NCI-H526 treated with DMSO at 0.1 percent for 48 hours (cell line): Measurements from ENCODE around the gene LYRM4.

ENCODE experiments used
- DNase-seq: peaks from one replicate; lab custom pipeline; 2025; lab: John Stamatoyannopoulos, UW

The LYRM4 gene

DNA sequence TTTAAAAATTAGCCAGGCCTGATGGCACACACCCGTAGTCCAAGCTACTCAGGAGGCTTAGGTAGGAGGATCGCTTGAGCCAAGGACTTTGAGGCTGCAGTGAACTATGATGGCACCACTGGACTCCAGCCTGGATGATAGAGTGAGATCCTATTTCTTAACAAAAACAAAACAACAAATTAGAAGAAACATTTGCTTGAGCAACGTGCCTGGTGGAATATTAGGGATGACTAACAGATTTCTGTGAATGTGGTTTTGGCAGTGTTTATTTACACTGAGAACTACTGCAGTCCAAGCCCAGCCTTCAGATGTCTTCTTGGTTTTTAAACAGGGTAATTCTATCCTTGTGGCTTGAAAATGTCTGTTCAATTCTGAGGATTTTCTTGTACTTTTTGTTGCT is 166.4 kb downstream of the LYRM4 start:
- no peak for DNase-seq

DNA sequence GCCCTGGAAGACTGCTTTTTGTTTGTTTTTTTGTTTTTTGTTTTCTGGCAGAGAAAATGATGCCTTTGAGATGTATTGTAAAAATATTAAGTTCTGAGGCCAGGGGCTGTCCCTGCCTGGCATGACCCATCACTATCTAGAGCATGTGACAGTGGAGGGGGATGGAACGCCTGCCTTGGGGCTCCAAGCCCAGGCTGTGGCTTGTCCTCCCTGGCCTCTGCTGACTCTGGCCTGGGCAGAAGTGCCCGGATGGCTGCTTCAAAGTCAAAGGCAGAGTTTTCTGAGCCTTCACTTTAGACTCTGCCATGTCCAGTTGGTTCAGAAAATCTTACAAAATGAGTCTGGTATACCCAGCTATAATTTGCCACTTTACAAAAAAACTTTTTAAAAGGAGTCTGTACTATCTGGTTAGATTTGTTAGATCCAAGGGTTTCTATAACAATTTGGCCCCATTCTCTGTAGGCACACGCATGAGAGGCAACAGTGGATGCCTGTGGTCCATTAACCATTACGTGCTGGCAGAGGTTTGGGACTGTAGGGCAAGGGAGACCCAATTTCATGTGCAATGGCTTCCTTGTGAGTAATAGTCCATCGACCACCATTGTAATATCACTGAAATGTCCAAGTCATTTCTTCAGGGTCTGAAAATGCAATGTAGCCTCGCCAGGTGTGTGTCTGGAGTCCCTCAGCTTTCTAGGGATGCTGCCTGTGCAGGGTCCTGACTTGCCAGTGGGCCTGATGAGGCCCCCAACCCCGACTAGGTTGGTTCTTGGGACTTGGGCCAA is 167.3 kb downstream of the LYRM4 start:
- no peak for DNase-seq

GRCh38 chr6:5091210-5092069 is 169.3 kb downstream of the LYRM4 start:
- no peak for DNase-seq

GRCh38 chr6:5090603-5091002 is 170.1 kb downstream of the LYRM4 start:
- no peak for DNase-seq

DNA sequence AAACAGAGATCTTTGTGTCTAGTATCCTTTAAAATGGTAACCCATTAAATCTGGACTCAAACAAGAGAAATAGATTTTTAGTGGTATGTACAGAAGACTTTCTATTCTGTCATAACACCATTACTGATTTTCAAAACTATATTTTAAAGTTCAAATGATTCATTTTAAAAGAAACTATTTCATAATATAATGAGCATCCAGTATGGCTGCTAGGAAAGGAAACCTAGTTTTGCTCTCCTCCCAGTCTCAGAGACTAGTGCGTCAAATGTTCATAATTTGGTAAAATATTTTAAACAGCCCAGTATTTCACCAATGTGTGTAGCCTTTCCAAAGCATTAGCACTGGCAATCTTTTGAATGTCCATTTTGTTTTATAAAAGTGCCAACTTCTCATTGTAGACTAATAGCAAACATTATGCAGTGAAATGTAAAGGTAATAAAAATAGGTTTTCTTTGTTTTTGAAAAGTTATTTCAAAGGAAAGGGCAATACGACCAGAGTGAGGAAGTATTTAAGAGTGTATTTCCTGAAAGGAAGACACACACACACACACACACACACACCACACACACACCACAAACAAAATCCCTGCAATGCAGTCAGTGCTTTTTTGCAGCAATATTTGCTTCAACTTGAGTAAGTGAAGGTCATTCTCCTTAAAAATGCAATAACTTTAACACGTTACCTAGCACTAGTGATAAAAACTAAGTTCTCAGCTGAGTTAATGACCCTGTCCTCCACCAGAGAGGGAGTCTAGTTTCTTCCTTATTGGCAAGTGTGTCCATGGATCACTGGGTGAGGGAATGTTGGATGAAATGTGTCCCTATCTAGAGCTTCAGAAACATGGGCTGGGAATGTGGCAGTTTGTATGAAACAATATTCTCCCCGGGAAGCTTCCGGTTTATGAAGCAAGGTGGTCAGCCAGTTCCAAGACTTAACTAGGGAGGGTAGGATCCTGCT is 171.0 kb downstream of the LYRM4 start:
- DNase-seq: no peak

- DNase-seq: no peak
Observed at GRCh38 chr6:5088780-5089179, 172.0 kb downstream of the LYRM4 start.

DNA sequence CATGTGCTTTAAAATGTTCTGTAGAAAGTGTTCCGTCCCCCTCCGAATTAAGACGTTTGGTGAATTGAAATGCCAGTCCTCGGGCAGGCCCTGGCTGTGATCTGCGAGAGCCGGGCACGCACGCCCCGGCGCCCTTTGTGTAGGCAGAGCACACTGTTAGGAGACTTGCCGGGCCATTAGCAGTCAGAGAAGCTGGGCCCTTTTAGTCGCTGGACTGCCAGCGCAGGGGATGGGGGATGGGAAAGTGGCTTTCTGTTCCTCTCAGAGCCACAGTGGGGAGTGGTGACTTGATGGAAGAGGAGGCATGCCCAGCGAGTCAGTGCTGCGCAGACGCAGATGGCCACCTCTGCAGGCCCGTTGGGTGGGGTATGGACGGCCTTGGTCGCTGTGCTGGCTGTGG is 173.4 kb downstream of the LYRM4 start:
- DNase-seq: no peak

DNA sequence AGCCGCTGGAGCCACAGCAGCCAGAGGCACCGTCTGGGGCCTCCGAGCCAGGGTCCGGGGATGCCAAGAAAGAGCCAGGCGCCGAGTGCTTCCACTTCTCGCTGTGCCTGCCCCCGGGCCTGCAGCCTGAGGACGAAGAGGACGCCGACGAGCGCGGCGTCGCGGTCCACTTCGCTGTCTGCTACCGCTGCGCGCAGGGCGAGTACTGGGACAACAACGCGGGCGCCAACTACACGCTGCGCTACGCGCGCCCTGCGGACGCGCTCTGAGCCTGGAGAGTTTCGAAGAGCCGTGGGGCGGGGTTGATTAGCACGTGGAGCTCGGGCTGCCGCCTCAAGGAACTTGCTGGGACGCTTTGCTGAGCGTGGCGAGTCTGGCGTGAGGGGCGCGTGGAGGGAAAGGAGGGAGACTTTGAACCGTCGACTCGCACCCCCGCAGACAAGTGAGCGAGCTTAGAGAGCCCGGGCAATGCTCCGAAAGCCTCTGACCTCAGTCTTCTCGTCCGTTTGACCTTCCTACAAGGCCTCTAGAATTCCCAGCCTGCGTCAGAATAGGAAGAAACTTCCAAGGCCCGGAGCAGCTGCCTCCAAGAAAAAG is 174.4 kb downstream of the LYRM4 start:
- no peak for DNase-seq

GRCh38 chr6:5085648-5086293 is 175.0 kb downstream of the LYRM4 start:
- DNase-seq: no peak

DNA sequence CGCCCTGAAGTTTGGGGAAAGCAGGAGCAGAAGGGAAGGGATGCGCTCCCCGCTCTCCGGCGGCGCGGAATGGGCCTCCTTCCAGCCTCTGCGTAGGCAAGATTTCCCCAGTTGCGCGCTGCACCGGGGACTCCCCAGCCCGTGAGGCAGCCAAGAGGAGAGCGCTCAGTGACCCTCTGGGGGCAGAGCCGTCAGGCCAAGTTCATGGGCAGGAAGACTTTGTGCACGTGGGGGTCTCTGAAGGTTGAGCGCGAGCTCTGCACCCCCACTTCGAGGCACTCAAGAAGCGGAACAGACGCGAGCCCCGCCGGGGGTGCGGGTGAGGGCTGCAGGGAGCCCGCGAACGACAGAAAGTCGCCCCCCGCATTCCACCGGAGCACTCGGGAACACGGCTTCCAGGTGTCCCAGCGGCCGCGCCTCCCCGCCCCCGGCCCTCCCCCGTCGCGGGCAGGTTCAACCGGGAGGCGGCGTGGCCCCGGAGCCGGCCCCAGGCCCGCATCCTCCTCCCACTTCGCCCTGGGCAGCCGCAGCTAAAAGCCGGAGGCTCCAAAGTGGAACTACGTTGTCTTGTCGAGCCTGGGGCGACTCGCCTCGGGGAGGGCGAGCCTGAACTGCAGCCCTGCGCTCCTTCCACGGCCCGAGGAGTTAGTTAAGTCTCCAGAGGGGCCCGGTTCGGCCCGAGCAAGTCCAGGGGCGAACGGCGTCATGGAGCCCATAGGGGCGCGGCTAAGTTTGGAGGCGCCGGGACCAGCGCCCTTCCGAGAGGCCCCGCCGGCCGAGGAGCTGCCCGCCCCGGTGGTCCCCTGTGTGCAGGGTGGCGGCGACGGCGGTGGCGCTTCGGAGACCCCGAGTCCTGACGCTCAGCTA is 175.7 kb downstream of the LYRM4 start, which contains the start of gene PPP1R3G:
Gene PPP1R3G (plus strand): TSS at position 561 of the 867 bp plus-strand sequence. CDS start 145 bp downstream, at position 706.
- DNase-seq: no peak

DNA sequence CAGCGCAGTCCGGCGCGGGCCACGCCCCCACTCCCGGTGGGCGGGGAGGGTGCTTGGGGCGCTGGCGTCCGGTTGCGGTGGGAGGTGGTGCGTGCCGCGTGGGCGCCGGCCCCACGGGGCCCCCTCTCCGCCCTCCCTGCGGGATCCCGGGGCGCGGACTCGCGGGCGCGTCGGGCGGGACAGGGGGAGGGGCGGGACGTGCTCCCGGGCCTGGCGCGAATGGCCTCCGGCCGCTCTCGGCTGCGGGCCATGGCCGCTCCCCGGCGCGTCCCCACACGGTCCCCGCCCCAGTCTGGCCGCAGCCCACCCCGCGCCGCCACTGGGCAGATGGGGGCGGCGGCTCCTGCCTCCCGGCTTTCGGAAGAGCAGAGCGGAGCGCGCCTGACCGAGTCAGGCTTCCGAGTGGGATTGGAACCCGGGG is 176.4 kb downstream of the LYRM4 start:
- DNase-seq: no peak

- DNase-seq: no peak
Observed at GRCh38 chr6:5083813-5084359, 176.9 kb downstream of the LYRM4 start.

GRCh38 chr6:5083307-5083583 is 177.5 kb downstream of the LYRM4 start:
- no peak for DNase-seq

DNA sequence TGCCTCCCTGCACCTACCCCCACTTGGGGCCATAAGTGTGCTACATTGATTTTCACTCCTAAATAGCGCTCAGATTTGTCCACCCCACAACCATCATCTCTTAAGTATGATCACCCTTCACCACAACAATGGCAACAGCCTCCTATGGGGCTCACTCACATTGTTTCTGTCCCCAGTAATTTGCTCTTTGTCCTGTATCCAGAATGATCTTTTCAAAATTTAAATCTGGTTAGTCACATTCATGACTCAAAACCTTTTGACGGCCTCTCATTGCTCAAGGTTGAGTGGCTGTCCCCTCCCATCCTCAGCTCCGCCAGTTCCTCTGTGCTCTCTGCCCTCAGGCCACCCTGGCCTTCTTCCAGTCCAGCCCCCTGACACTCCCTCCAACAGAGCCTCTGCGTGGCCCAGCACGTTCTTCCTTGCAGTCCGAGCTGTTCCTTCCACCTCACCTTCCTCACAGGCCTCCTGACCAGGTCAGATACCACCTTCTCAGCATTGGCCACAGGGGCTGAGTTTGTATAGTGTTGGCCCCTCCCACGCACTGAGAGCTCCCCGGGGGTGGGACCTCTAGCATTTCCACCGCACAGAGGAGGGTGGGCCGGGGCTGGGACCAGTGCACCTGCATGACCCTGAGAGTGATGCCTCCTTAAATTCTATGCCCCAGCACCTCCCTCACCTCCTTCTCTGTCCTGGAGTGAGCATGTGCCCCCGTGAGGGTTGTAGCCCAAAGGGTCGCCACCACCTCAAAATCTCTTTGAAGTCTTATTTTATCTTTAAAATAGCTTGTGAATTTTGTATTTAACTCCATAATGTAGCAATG is 178.1 kb downstream of the LYRM4 start:
- DNase-seq: no peak

DNA sequence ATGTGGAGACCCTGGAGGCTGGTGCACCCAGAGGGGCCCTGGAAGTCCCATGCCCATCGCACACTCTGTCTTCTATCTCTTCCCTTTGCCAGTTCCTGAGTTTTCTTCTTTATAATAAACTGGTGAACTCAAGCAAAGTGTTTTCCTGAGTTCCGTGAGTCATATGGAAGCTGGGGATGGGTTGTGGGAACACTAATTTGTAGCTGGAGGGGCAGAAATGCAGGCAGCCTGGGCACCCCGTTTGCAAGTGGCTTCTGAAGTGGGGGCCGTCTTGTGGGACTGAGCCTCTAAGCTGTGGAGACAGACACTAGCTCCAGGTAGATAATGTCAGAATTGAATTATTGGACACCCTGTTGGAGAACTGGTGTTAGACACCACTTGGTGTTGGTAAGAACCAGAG is 178.8 kb downstream of the LYRM4 start:
- DNase-seq: no peak

GRCh38 chr6:5081182-5081581 is 179.6 kb downstream of the LYRM4 start:
- DNase-seq: no peak

DNA sequence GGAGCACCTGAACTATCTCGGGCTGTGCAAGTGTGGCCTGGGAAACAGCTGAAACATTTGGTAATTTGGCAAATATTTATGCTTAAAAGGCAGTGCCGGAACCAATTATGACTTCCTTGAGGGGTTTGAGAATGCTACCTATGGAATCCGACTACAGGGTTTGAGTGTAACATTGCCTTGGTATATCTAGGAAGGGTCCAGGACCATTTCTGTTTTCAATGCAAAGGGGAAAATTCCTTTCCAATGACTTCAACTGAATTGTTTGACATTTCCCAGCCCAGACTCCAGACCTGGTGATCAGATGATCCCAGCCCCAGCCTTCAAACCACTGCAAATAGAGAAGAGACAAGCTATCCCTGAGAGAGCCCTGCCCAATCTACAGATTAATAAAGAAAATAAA is 180.2 kb downstream of the LYRM4 start:
- no peak for DNase-seq

DNA sequence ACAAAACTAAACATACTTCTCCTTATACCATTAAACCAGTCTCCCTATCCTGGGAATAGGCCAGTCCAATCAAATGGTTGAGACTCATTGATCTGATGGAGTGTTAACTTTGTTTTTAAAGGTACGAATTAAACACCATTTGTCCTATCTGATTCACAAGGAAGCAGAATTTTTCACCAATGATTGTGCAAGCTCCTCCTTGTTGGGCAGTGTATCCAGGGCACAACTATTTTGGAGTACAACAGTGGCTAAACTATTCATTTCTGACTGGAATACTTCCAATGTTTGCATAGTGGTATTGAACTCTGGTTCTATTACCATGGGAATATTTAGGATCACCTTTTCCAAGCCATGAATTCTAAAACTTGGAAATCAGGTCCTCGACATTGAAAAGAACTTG is 181.1 kb downstream of the LYRM4 start:
- DNase-seq: no peak

GRCh38 chr6:5078121-5078669 is 182.6 kb downstream of the LYRM4 start:
- DNase-seq: no peak
